IMR-90 (cell line): ENCODE results near the gene CLDN14.

Source experiments
- CTCF ChIP-seq: conservative IDR thresholded peaks from 2 replicates; pipeline ENCODE4 v1.5.1; 2012; ENCODE audit warnings: mild to moderate bottlenecking, low read depth, low read length, improper control_type of control experiment
- RCOR1 ChIP-seq: IDR thresholded peaks from 2 replicates; pipeline ENCODE4 v1.6.1; 2012; ENCODE audit warnings: mild to moderate bottlenecking, low read length, improper control_type of control experiment; ENCODE audit not compliant: insufficient replicate concordance
- SMC3 ChIP-seq: fragments of 150-350 bp; IDR thresholded peaks from 2 replicates; pipeline ENCODE4 v1.6.1; 2016; ENCODE audit warnings: low read depth, mild to moderate bottlenecking, antibody characterized with exemption, low read length, moderate library complexity

GRCh38 chr21:36526104-36526503, 46.2 kb upstream of the CLDN14 start:
- TF ChIP-seq CTCF (no peak), RCOR1 (no peak), SMC3 (no peak)
